Esophagus squamous epithelium (tissue), 5 donors: Measurements from ENCODE around the gene VMP1. TPM values are rescaled to one million over a fixed set of nuclear protein-coding genes. Genes with fewer than 3 reads are reported as not detected.

Experiments used
- DNase-seq: peaks from one replicate; lab custom pipeline; 2025; lab: John Stamatoyannopoulos, UW
- H3K27ac ChIP-seq, 4 donors: fragments of 200-600 bp; sonication (generic); one replicate each; pipeline ENCODE4 v1.5.1; 2016 to 2019; ENCODE audit warnings: mild to moderate bottlenecking in 1 of 4
- H3K27me3 ChIP-seq, 4 donors: fragments of 200-600 bp; sonication (generic); 1 replicate in 3 of 4; 2 replicates in 1 of 4; pipeline versions ENCODE4 v1.5.1 to v1.6.0; 2017 to 2021; ENCODE audit warnings: antibody characterized with exemption in 1 of 4
- H3K36me3 ChIP-seq, 3 donors: fragments of 200-600 bp; sonication (generic); one replicate each; pipeline ENCODE4 v1.5.1; 2016 to 2019
- H3K4me1 ChIP-seq, 3 donors: fragments of 200-600 bp; sonication (generic); one replicate each; pipeline ENCODE4 v1.5.1; 2017 to 2019
- H3K4me3 ChIP-seq, 4 donors: fragments of 200-600 bp; sonication (generic); 1 replicate in 3 of 4; 2 replicates in 1 of 4; pipeline ENCODE4 v1.5.1; 2016 to 2019; ENCODE audit warnings: mild to moderate bottlenecking in 2 of 4, moderate library complexity in 1 of 4
- H3K9me3 ChIP-seq, 3 donors: fragments of 200-600 bp; sonication (generic); one replicate each; pipeline ENCODE4 v1.5.1; 2016 to 2019
- CTCF ChIP-seq, 6 experiments: fragments of 450-650 bp in 4 of 6; fragments of 200-600 bp in 2 of 6; sonication (generic) in 2 of 6; IDR thresholded peaks; one replicate each; pipeline ENCODE4 v1.5.1; 2016 to 2019; ENCODE audit warnings: antibody characterized with exemption in 6 of 6, mild to moderate bottlenecking in 4 of 6, moderate library complexity in 4 of 6
- POLR2A ChIP-seq, 4 donors: fragments of 450-650 bp; IDR thresholded peaks; one replicate each; pipeline ENCODE4 v1.6.1; 2017; ENCODE audit warnings: antibody characterized with exemption in 4 of 4, mild to moderate bottlenecking in 4 of 4, moderate library complexity in 3 of 4
- WGBS, 2 donors: methylation state at CpG; one replicate each; pipeline ENCODE4 v1.1.5; 2018; 5-methylcytosine and 5-hydroxymethylcytosine counted together
- intact Hi-C: fragments of 100-400 bp; cut with DNase I; formaldehyde crosslinking; loops from one replicate; pipeline ENCODE4 v1.15.0; 2022
- total RNA-seq, 4 donors: library from RNA; depleted of rRNA; stranded (reverse); fragments of >200 nt; gene quantifications; one replicate each; pipeline ENCODE4 v1.1.0, GENCODE V29; 2016
- donor health status: DM: yes; HTN: yes; CAD: no.

Gene VMP1
- 100 to 1,000 TPM; 132 to 363 (median 141) TPM for total RNA-seq

GRCh38 chr17:59707149-59707970, at the start of gene VMP1, which contains the start of gene PTRH2:
Gene VMP1 (plus strand): TSS chr17:59707654. CDS start chr17:59731447, 23,793 bp downstream.
Gene PTRH2 (minus strand): TSS chr17:59707430. CDS start chr17:59697978, 9,452 bp downstream.
- peak; percentile 74 for DNase-seq
- Histone ChIP-seq H3K27ac (peak within 1 kb of the TSS; percentile 88 to 98 (median 93)), H3K27me3 (no peaks in the 10 kb centered on the region), H3K36me3 (peaks cover 0 to 13% (median 0%) of the 10 kb centered on the region in 3 donors), H3K9me3 (no peaks in the 10 kb centered on the region), H3K4me1 (peaks cover 20 to 67% (median 40%) of the 10 kb centered on the region in 3 donors), H3K4me3 (peak within 1 kb of the TSS; percentile 52 to 98 (median 79))
- TF ChIP-seq POLR2A (IDR thresholded peaks at IDR 0.05) = peak in 3 of 4 donors; percentile 64 to 92 (median 77)
- TF ChIP-seq CTCF (IDR thresholded peaks at IDR 0.05) = peak in 1 of 6 experiments; percentile 36
- intact Hi-C loops = no loop called here
- WGBS, 2 donors = 0 to 1% methylated on average over 18 to 36 of the region's 45 CpGs

GRCh38 chr17:59666235-59666634, 41.2 kb upstream of the VMP1 start:
- Histone ChIP-seq H3K4me3 (no peak overlapping the region), H3K27ac (no peak overlapping the region), H3K9me3 (no peaks in the 10 kb centered on the region), H3K36me3 (peaks cover 15 to 99% (median 29%) of the 10 kb centered on the region in 3 donors), H3K27me3 (no peaks in the 10 kb centered on the region), H3K4me1 (peaks cover 0 to 27% (median 3%) of the 10 kb centered on the region in 3 donors)
- no peak for DNase-seq
- intact Hi-C loops = no loop called here
- no peak for TF ChIP-seq POLR2A (IDR thresholded peaks at IDR 0.05)
- TF ChIP-seq CTCF (IDR thresholded peaks at IDR 0.05) = no peak
- WGBS, 2 donors = 82 to 85% methylated on average over 5 of the region's 5 CpGs

- 21 to 26% methylated on average over 3 of the region's 3 CpGs for WGBS, 2 donors
- Histone ChIP-seq H3K27ac (no peak overlapping the region), H3K4me3 (no peak overlapping the region), H3K36me3 (peaks cover 3 to 99% (median 17%) of the 10 kb centered on the region in 3 donors), H3K4me1 (peaks cover 0 to 27% (median 3%) of the 10 kb centered on the region in 3 donors), H3K27me3 (no peaks in the 10 kb centered on the region), H3K9me3 (no peaks in the 10 kb centered on the region)
- TF ChIP-seq POLR2A (IDR thresholded peaks at IDR 0.05) = no peak
- TF ChIP-seq CTCF (IDR thresholded peaks at IDR 0.05) = no peak
- intact Hi-C loops = no loop called here
- DNase-seq = no peak
Measured at GRCh38 chr17:59668816-59669215, 38.6 kb upstream of the VMP1 start.

- Histone ChIP-seq H3K27ac (peak overlapping the region in 1 of 4 donors; percentile 10), H3K4me1 (peaks cover 0 to 27% (median 3%) of the 10 kb centered on the region in 3 donors), H3K36me3 (peaks cover 3 to 99% (median 21%) of the 10 kb centered on the region in 3 donors), H3K4me3 (no peak overlapping the region), H3K27me3 (no peaks in the 10 kb centered on the region), H3K9me3 (no peaks in the 10 kb centered on the region)
- intact Hi-C loops = no loop called here
- TF ChIP-seq CTCF (IDR thresholded peaks at IDR 0.05) = no peak
- no peak for TF ChIP-seq POLR2A (IDR thresholded peaks at IDR 0.05)
- WGBS, 2 donors = 42 to 63% methylated on average over 1 of the region's 1 CpG
- no peak for DNase-seq
Measured at GRCh38 chr17:59669411-59669810, 38.0 kb upstream of the VMP1 start.

GRCh38 chr17:59669944-59670343, 37.5 kb upstream of the VMP1 start:
- 84 to 94% methylated on average over 1 of the region's 1 CpG for WGBS, 2 donors
- DNase-seq = no peak
- Histone ChIP-seq H3K27me3 (no peaks in the 10 kb centered on the region), H3K27ac (no peak overlapping the region), H3K4me3 (no peak overlapping the region), H3K36me3 (peaks cover 3 to 99% (median 18%) of the 10 kb centered on the region in 3 donors), H3K4me1 (peaks cover 0 to 27% (median 3%) of the 10 kb centered on the region in 3 donors), H3K9me3 (no peaks in the 10 kb centered on the region)
- no peak for TF ChIP-seq POLR2A (IDR thresholded peaks at IDR 0.05)
- no peak for TF ChIP-seq CTCF (IDR thresholded peaks at IDR 0.05)
- intact Hi-C loops = no loop called here
